ENCODE results near the gene DXO.

The DXO gene

DNA sequence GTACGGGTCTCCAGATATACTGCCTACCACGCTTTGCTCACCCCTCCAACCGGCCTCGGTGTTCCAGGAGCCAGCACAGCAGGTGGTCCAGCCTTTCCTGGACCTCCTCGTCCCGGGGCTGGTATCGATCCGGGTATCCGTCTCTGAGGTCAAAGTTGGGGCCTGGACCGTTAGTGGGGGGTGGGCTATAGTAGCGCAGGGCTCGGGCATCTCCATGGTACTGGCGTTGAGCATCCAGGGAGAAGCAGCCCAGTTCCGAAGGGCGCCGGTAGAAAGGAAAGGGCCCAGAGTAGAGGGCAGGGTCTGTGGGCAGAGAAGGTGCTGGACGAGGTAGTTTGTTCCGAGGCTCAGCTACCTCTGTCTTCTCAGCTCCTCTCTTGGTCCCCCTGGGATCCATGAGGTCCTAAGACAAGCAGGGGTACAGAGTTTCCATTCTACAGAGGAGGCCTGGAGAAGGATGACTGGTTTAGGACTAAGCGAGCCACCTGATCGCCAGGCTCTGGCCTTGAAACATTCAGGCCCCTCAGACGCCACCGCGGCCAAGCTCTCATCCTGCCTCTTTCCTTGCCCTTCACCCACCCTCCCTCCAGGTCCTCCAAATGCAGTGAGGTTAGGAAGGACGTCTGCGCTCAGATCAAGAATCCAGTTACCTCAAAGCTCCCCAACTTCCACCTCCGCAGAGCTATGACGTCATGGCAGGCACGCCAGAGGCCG lies 502 bp downstream of the DXO start:
- DNase-seq (ENCODE audit: low read depth) = no peak
- TF ChIP-seq, protein P1, sequence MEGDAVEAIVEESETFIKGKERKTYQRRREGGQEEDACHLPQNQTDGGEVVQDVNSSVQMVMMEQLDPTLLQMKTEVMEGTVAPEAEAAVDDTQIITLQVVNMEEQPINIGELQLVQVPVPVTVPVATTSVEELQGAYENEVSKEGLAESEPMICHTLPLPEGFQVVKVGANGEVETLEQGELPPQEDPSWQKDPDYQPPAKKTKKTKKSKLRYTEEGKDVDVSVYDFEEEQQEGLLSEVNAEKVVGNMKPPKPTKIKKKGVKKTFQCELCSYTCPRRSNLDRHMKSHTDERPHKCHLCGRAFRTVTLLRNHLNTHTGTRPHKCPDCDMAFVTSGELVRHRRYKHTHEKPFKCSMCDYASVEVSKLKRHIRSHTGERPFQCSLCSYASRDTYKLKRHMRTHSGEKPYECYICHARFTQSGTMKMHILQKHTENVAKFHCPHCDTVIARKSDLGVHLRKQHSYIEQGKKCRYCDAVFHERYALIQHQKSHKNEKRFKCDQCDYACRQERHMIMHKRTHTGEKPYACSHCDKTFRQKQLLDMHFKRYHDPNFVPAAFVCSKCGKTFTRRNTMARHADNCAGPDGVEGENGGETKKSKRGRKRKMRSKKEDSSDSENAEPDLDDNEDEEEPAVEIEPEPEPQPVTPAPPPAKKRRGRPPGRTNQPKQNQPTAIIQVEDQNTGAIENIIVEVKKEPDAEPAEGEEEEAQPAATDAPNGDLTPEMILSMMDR (conservative IDR thresholded peaks at IDR 0.05; ENCODE audit: low read depth, low read length) = no peak
- H3K4me3 ChIP-seq (ENCODE audit: low read depth, low read length) = peak overlapping the region; percentile 73

- H3K4me3 ChIP-seq (ENCODE audit: low read depth, low read length) = peak overlapping the region; percentile 73
- peak; percentile 6 for DNase-seq (ENCODE audit: low read depth)
- TF ChIP-seq, protein P1 (conservative IDR thresholded peaks at IDR 0.05; ENCODE audit: low read depth, low read length) = no peak
These were observed 1.2 kb downstream of the DXO start for GRCh38 chr6:31970604-31971271.

DNA sequence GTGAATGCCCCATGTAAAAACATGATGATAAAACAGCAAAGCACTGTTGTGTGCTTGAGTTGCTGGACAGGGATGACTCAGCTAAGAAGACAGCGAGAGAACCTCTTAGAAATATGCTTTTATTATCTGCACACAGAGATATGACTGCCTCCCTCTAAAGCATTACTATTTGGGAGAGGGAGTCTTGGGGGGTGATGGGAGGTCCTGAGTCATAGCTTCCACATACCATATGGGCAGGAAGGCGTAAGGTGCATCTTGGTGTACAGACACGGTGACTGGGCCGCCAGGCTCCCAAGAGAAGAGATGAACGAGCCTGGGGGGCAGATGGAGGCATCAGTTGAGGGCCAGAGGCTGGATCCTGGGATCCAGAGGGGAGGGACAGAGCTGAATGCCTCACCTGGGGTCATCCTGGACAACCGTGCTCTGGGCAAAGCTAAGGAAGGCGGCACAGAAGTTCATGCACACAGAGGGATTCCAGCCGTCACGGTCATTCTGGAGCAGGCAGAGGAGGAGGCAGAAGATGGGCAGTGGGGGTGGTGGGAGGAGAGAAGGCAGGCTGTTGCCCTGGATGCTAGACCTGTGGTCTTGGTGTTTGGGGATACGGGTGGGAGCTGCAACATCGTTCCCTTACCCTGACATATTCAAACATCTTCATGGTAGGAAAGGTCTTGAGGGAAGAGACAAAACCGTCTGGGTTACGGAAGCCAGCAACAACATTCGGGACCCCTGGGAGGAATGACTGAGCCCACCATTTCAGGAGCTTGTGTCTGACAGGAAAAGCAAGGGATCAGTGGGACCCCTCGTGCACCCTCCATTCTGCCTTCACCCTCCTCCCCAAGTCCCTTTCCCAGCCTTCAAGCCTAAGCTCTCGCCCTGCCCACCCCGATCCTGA lies 2.0 kb downstream of the DXO start:
- DNase-seq (ENCODE audit: low read depth) = peak; percentile 45
- TF ChIP-seq, protein P1 (conservative IDR thresholded peaks at IDR 0.05; ENCODE audit: low read depth, low read length) = no peak
- peak overlapping the region; percentile 73 for H3K4me3 ChIP-seq (ENCODE audit: low read depth, low read length)

GRCh38 chr6:31968791-31969711 lies 2.9 kb downstream of the DXO start:
- H3K4me3 ChIP-seq (ENCODE audit: low read depth, low read length) = no peak overlapping the region
- TF ChIP-seq, protein P1 (conservative IDR thresholded peaks at IDR 0.05; ENCODE audit: low read depth, low read length) = no peak
- no peak for DNase-seq (ENCODE audit: low read depth)

DNA sequence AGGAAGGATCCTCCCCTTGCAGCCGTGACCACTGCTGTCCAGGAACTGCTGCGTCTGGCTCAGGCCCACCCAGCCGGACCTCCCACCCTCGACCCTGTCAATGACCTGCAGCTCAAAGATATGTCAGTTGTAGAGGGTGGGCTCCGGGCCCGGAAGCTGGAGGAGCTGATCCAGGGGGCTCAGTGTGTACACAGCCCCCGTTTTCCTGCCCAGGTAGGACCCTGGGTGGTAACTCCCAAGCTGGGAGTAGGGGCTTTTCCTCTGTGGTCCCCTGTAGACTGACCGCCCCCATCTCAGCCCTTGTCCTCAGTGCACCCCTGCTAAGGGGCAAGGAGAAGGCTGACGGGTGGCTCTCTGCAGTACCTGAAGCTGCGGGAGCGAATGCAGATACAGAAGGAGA lies 3.6 kb downstream of the DXO start:
- TF ChIP-seq, protein P1 (conservative IDR thresholded peaks at IDR 0.05; ENCODE audit: low read depth, low read length) = no peak
- H3K4me3 ChIP-seq (ENCODE audit: low read depth, low read length) = no peak overlapping the region
- DNase-seq (ENCODE audit: low read depth) = no peak

DNA sequence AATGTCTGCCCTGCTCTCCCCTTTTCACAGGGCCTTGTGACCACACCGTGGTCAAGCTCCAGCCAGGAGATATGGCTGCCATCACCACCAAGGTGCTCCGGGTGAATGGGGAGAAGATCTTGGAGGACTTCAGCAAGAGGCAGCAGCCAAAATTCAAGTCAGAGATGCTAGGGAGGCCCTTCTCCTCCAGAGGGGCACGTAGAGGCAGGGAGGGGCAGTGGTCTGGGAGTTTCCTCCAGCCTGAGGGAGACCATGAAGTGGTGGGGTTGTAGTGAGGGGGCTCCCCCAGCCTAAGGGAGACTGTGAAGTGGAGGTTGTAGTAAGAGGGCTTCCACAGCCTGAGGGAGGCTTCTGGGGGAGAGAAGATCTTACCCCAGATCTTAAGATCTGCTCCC lies 4.0 kb downstream of the DXO start:
- no peak for DNase-seq (ENCODE audit: low read depth)
- no peak overlapping the region for H3K4me3 ChIP-seq (ENCODE audit: low read depth, low read length)
- TF ChIP-seq, protein P1 (conservative IDR thresholded peaks at IDR 0.05; ENCODE audit: low read depth, low read length) = no peak
